ENCODE measurements around the gene TMEM164. TPM values are rescaled to one million over a fixed set of nuclear protein-coding genes. Genes with fewer than 3 reads are reported as not detected.
A peak's percentile ranks its signal among the peaks of the same experiment; 100 is the strongest.

Gene TMEM164
- total and polyA plus RNA-seq, 2 donors = 9.1 to 11.2 TPM

DNA sequence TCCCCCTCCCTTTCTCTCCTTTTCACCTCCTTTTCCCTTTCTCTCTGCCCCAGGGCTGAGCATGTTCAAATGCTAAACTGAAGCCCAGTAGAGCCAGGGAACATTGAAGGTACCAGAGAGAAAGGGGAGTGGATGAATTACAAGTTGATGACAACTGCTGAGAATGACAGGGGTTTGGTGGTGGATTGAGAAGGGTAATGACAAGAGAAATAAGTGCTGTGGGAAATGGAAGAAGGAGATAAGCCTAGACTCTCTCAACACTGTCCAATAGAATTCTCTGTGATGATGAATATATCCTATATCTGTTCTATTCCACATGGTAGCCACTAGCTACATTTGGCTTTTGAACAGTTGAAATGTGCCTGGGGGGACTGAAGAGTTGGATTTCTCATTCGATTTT lies 154.5 kb downstream of the TMEM164 start:
- H3K27me3 ChIP-seq (ENCODE audit: control insufficient read depth in 2 of 2, insufficient read depth in 1 of 2, low read length in 1 of 2) = no peaks in the 10 kb centered on the region
- H3K4me1 ChIP-seq (ENCODE audit: control insufficient read depth in 2 of 2, insufficient read depth in 2 of 2, low read length in 2 of 2) = no peaks in the 10 kb centered on the region
- H3K4me3 ChIP-seq (ENCODE audit: low read length in 2 of 2) = no peak overlapping the region
- no peaks in the 10 kb centered on the region for H3K9me3 ChIP-seq (ENCODE audit: control insufficient read depth in 2 of 2, insufficient read depth in 1 of 2, low read length in 1 of 2)
- DNase-seq (ENCODE audit: low read depth in 6 of 9, low spot score in 9 of 9) = no peak
- H3K36me3 ChIP-seq (ENCODE audit: control insufficient read depth in 2 of 2, insufficient read depth in 2 of 2, low read length in 1 of 2) = no peaks in the 10 kb centered on the region
- 100% methylated on average over 1 of the region's 1 CpG for WGBS
- no peak overlapping the region for H3K27ac ChIP-seq (ENCODE audit: low read depth in 1 of 2, low read length in 1 of 2)

GRCh38 chrX:110159235-110159634 lies 156.3 kb downstream of the TMEM164 start:
- DNase-seq (ENCODE audit: low read depth in 6 of 9, low spot score in 9 of 9) = no peak
- 75% methylated on average over 7 of the region's 7 CpGs for WGBS
- H3K4me3 ChIP-seq (ENCODE audit: low read length in 2 of 2) = no peak overlapping the region
- no peaks in the 10 kb centered on the region for H3K9me3 ChIP-seq (ENCODE audit: control insufficient read depth in 2 of 2, insufficient read depth in 1 of 2, low read length in 1 of 2)
- H3K4me1 ChIP-seq (ENCODE audit: control insufficient read depth in 2 of 2, insufficient read depth in 2 of 2, low read length in 2 of 2) = no peaks in the 10 kb centered on the region
- H3K27me3 ChIP-seq (ENCODE audit: control insufficient read depth in 2 of 2, insufficient read depth in 1 of 2, low read length in 1 of 2) = no peaks in the 10 kb centered on the region
- H3K36me3 ChIP-seq (ENCODE audit: control insufficient read depth in 2 of 2, insufficient read depth in 2 of 2, low read length in 1 of 2) = no peaks in the 10 kb centered on the region
- H3K27ac ChIP-seq (ENCODE audit: low read depth in 1 of 2, low read length in 1 of 2) = no peak overlapping the region

DNA sequence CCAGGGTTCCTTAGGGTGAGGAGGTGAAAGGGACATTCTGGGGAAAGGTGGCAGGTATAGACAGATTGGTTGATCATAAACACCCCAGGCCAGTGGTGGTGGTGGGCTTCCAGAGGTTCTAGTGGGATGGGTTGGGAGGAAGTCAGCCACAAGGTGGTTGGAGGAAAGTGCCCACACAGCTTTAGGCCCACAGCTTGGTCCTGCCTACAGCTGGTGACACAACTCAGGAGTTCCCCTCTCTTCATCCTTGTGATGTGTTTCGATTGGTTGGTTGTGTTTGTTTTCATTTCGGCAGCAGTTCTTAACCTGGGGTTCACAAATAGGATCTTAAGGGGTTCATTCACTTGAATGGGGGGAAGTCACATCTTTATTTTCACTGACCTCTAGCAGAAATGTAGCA lies 157.0 kb downstream of the TMEM164 start:
- Histone ChIP-seq H3K4me1 (ENCODE audit: control insufficient read depth in 2 of 2, insufficient read depth in 2 of 2, low read length in 2 of 2) (no peaks in the 10 kb centered on the region), H3K4me3 (ENCODE audit: low read length in 2 of 2) (no peak overlapping the region), H3K9me3 (ENCODE audit: control insufficient read depth in 2 of 2, insufficient read depth in 1 of 2, low read length in 1 of 2) (no peaks in the 10 kb centered on the region), H3K27ac (ENCODE audit: low read depth in 1 of 2, low read length in 1 of 2) (no peak overlapping the region), H3K27me3 (ENCODE audit: control insufficient read depth in 2 of 2, insufficient read depth in 1 of 2, low read length in 1 of 2) (no peaks in the 10 kb centered on the region), H3K36me3 (ENCODE audit: control insufficient read depth in 2 of 2, insufficient read depth in 2 of 2, low read length in 1 of 2) (no peaks in the 10 kb centered on the region)
- no peak for DNase-seq (ENCODE audit: low read depth in 6 of 9, low spot score in 9 of 9)
- WGBS = 97% methylated on average over 2 of the region's 2 CpGs

DNA sequence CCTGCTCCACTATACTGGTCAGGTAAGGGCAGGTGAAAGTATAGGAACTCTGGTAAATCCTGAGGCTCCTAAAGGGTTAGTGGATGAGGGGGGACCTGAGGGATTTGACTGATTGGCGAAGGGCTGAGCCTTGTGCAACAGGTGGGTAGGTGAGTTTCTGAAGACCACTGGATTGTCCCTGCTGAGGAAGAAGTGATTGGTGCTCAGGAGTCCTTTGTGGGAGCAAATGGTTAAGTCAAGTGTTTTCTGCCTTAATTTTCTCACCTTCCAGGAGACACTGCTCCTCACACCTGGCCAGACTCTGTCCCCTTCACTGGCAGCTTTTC lies 158.4 kb downstream of the TMEM164 start:
- Histone ChIP-seq H3K27ac (ENCODE audit: low read depth in 1 of 2, low read length in 1 of 2) (no peak overlapping the region), H3K27me3 (ENCODE audit: control insufficient read depth in 2 of 2, insufficient read depth in 1 of 2, low read length in 1 of 2) (no peaks in the 10 kb centered on the region), H3K9me3 (ENCODE audit: control insufficient read depth in 2 of 2, insufficient read depth in 1 of 2, low read length in 1 of 2) (no peaks in the 10 kb centered on the region), H3K4me3 (ENCODE audit: low read length in 2 of 2) (no peak overlapping the region), H3K4me1 (ENCODE audit: control insufficient read depth in 2 of 2, insufficient read depth in 2 of 2, low read length in 2 of 2) (no peaks in the 10 kb centered on the region), H3K36me3 (ENCODE audit: control insufficient read depth in 2 of 2, insufficient read depth in 2 of 2, low read length in 1 of 2) (no peaks in the 10 kb centered on the region)
- DNase-seq (ENCODE audit: low read depth in 6 of 9, low spot score in 9 of 9) = no peak
- 100% methylated on average over 1 of the region's 1 CpG for WGBS

DNA sequence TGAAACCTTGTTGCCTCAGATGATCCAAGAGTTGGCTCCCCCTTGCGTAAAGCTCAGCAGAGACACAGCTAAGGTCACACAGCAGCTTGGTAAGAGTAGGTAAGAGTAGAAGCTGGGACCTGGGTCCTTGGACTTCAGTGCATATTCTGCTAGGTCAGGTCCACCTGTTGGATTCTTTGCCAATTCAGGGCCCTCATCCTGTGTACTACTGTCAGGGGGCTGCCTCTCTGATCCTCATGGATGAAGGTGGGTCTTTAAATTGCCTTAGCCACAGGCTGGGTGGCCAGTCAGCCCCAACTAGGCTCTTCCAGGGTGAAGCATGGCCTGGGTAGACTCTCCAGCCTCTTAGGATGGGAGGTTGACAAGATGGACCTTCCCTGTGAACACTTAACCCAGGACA lies 159.2 kb downstream of the TMEM164 start:
- Histone ChIP-seq H3K27ac (ENCODE audit: low read depth in 1 of 2, low read length in 1 of 2) (no peak overlapping the region), H3K4me3 (ENCODE audit: low read length in 2 of 2) (no peak overlapping the region), H3K27me3 (ENCODE audit: control insufficient read depth in 2 of 2, insufficient read depth in 1 of 2, low read length in 1 of 2) (no peaks in the 10 kb centered on the region), H3K4me1 (ENCODE audit: control insufficient read depth in 2 of 2, insufficient read depth in 2 of 2, low read length in 2 of 2) (no peaks in the 10 kb centered on the region), H3K36me3 (ENCODE audit: control insufficient read depth in 2 of 2, insufficient read depth in 2 of 2, low read length in 1 of 2) (no peaks in the 10 kb centered on the region), H3K9me3 (ENCODE audit: control insufficient read depth in 2 of 2, insufficient read depth in 1 of 2, low read length in 1 of 2) (no peaks in the 10 kb centered on the region)
- no peak for DNase-seq (ENCODE audit: low read depth in 6 of 9, low spot score in 9 of 9)
- WGBS = 88% methylated on average over 1 of the region's 1 CpG

- no peaks in the 10 kb centered on the region for H3K9me3 ChIP-seq (ENCODE audit: control insufficient read depth in 2 of 2, insufficient read depth in 1 of 2, low read length in 1 of 2)
- no peaks in the 10 kb centered on the region for H3K4me1 ChIP-seq (ENCODE audit: control insufficient read depth in 2 of 2, insufficient read depth in 2 of 2, low read length in 2 of 2)
- no peak for DNase-seq (ENCODE audit: low read depth in 6 of 9, low spot score in 9 of 9)
- no peak overlapping the region for H3K27ac ChIP-seq (ENCODE audit: low read depth in 1 of 2, low read length in 1 of 2)
- H3K4me3 ChIP-seq (ENCODE audit: low read length in 2 of 2) = no peak overlapping the region
- H3K36me3 ChIP-seq (ENCODE audit: control insufficient read depth in 2 of 2, insufficient read depth in 2 of 2, low read length in 1 of 2) = no peaks in the 10 kb centered on the region
- 93% methylated on average over 1 of the region's 1 CpG for WGBS
- H3K27me3 ChIP-seq (ENCODE audit: control insufficient read depth in 2 of 2, insufficient read depth in 1 of 2, low read length in 1 of 2) = no peaks in the 10 kb centered on the region
These were observed 160.0 kb downstream of the TMEM164 start for GRCh38 chrX:110162867-110163266.

DNA sequence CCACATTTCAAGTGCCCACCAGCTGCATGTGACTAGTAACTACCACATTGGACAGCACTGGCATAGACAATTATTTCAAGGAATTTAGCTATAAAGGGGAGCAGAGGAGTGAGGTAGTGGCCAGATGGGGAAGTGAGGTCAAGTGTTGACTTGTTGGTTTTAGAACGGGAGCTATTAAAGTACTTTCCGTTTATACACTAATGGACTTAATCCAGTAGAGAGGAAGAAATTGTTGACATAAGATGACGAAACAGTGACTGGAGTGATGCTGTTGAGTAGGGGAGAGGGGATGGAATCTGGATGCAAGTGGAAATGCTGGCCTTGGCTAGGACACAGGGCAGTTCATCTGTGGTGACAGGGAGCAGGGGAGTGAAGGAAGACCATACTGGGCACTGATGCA lies 160.6 kb downstream of the TMEM164 start:
- H3K9me3 ChIP-seq (ENCODE audit: control insufficient read depth in 2 of 2, insufficient read depth in 1 of 2, low read length in 1 of 2) = no peaks in the 10 kb centered on the region
- DNase-seq (ENCODE audit: low read depth in 6 of 9, low spot score in 9 of 9) = no peak
- H3K27ac ChIP-seq (ENCODE audit: low read depth in 1 of 2, low read length in 1 of 2) = no peak overlapping the region
- H3K4me1 ChIP-seq (ENCODE audit: control insufficient read depth in 2 of 2, insufficient read depth in 2 of 2, low read length in 2 of 2) = no peaks in the 10 kb centered on the region
- no peaks in the 10 kb centered on the region for H3K36me3 ChIP-seq (ENCODE audit: control insufficient read depth in 2 of 2, insufficient read depth in 2 of 2, low read length in 1 of 2)
- WGBS = 90% methylated on average over 3 of the region's 3 CpGs
- no peak overlapping the region for H3K4me3 ChIP-seq (ENCODE audit: low read length in 2 of 2)
- no peaks in the 10 kb centered on the region for H3K27me3 ChIP-seq (ENCODE audit: control insufficient read depth in 2 of 2, insufficient read depth in 1 of 2, low read length in 1 of 2)

DNA sequence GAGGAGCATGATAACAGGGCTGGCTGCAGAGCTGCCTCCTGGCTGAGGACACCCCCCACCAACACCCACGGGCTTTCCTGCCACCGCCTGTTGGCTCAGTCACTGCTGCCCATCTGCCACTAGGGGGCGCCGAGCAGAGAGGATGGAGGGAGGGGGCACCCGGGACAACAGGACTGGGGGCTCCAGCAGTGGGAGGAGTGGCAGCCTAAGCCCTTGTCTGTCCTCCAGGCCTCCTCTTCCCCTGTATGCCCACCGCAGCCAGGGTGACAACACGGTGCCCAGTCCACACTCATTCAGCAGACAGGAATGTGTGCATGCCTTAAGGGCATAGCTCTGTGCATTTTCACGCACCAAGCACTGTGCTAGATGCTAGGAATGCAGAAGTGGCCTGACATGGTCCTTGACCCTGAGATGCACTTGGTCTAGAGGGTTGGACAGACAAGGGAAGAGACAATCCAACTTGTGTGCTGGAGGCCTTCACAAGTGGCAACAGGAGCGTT lies 165.1 kb downstream of the TMEM164 start:
- Histone ChIP-seq H3K27ac (ENCODE audit: low read depth in 1 of 2, low read length in 1 of 2) (no peak overlapping the region), H3K36me3 (ENCODE audit: control insufficient read depth in 2 of 2, insufficient read depth in 2 of 2, low read length in 1 of 2) (peaks cover 4 to 10% of the 10 kb centered on the region in 2 donors), H3K4me1 (ENCODE audit: control insufficient read depth in 2 of 2, insufficient read depth in 2 of 2, low read length in 2 of 2) (no peaks in the 10 kb centered on the region), H3K9me3 (ENCODE audit: control insufficient read depth in 2 of 2, insufficient read depth in 1 of 2, low read length in 1 of 2) (no peaks in the 10 kb centered on the region), H3K27me3 (ENCODE audit: control insufficient read depth in 2 of 2, insufficient read depth in 1 of 2, low read length in 1 of 2) (no peaks in the 10 kb centered on the region), H3K4me3 (ENCODE audit: low read length in 2 of 2) (no peak overlapping the region)
- peak in 4 of 9 donors; percentile 7 to 43 (median 18) for DNase-seq (ENCODE audit: low read depth in 6 of 9, low spot score in 9 of 9)
- 62% methylated on average over 9 of the region's 9 CpGs for WGBS

DNA sequence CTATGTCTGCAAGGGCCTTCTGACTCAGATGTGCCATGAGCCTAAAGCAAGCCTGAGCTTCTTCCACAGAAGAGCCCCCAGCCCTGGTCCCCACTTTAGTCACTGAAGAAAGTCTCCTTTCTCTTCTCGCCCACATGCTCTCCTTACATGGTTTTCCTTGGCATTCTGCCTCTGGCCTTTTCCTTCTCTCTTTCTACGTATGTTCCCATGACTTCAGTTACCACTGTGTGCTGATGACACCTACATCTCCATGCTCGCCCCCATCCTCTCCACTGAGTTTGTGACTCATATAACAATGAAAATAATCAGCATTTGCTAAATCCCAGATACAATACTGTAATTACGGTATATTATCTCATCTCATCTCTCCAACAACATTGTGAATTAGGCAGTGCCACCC lies 165.7 kb downstream of the TMEM164 start:
- Histone ChIP-seq H3K9me3 (ENCODE audit: control insufficient read depth in 2 of 2, insufficient read depth in 1 of 2, low read length in 1 of 2) (no peaks in the 10 kb centered on the region), H3K27me3 (ENCODE audit: control insufficient read depth in 2 of 2, insufficient read depth in 1 of 2, low read length in 1 of 2) (no peaks in the 10 kb centered on the region), H3K27ac (ENCODE audit: low read depth in 1 of 2, low read length in 1 of 2) (no peak overlapping the region), H3K4me1 (ENCODE audit: control insufficient read depth in 2 of 2, insufficient read depth in 2 of 2, low read length in 2 of 2) (no peaks in the 10 kb centered on the region), H3K4me3 (ENCODE audit: low read length in 2 of 2) (no peak overlapping the region), H3K36me3 (ENCODE audit: control insufficient read depth in 2 of 2, insufficient read depth in 2 of 2, low read length in 1 of 2) (peaks cover 4 to 10% of the 10 kb centered on the region in 2 donors)
- DNase-seq (ENCODE audit: low read depth in 6 of 9, low spot score in 9 of 9) = no peak
- 96% methylated on average over 4 of the region's 4 CpGs for WGBS

DNA sequence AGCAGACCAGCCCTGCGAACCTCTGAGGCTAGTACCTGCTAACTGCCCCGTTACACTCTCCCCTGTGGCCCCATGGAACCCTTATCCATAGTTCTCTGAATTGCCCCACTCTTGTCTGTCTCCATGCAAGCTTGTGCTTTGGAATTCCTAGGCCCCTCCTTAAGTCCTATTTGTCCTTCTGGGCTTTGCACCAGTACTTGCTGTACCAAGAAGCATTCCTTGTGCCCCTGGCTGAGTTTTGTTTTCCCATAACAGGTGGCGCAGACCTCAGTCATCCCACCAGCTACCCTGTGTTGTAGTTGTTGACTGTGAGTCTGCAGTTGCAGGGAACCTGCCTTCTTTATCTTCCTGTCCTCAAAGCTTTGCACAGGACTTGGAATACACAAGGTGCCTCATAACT lies 167.1 kb downstream of the TMEM164 start:
- 100% methylated on average over 3 of the region's 3 CpGs for WGBS
- no peaks in the 10 kb centered on the region for H3K4me1 ChIP-seq (ENCODE audit: control insufficient read depth in 2 of 2, insufficient read depth in 2 of 2, low read length in 2 of 2)
- no peak for DNase-seq (ENCODE audit: low read depth in 6 of 9, low spot score in 9 of 9)

More for the DNA sequence above, 167.1 kb downstream of the TMEM164 start:
- peaks cover 4 to 10% of the 10 kb centered on the region in 2 donors for H3K36me3 ChIP-seq (ENCODE audit: control insufficient read depth in 2 of 2, insufficient read depth in 2 of 2, low read length in 1 of 2)
- no peak overlapping the region for H3K27ac ChIP-seq (ENCODE audit: low read depth in 1 of 2, low read length in 1 of 2)
- H3K9me3 ChIP-seq (ENCODE audit: control insufficient read depth in 2 of 2, insufficient read depth in 1 of 2, low read length in 1 of 2) = no peaks in the 10 kb centered on the region
- H3K27me3 ChIP-seq (ENCODE audit: control insufficient read depth in 2 of 2, insufficient read depth in 1 of 2, low read length in 1 of 2) = no peaks in the 10 kb centered on the region
- H3K4me3 ChIP-seq (ENCODE audit: low read length in 2 of 2) = no peak overlapping the region
